ENCODE measurements around the gene ENTREP1.

ENTREP1 gene

GRCh38 chr9:69319324-69320025 lies 5.5 kb upstream of the ENTREP1 start:
- no peak for DNase-seq

GRCh38 chr9:69322256-69322655 lies 2.8 kb upstream of the ENTREP1 start:
- no peak for DNase-seq

- no peak for DNase-seq
These were observed 1.2 kb upstream of the ENTREP1 start for GRCh38 chr9:69323861-69324260.

DNA sequence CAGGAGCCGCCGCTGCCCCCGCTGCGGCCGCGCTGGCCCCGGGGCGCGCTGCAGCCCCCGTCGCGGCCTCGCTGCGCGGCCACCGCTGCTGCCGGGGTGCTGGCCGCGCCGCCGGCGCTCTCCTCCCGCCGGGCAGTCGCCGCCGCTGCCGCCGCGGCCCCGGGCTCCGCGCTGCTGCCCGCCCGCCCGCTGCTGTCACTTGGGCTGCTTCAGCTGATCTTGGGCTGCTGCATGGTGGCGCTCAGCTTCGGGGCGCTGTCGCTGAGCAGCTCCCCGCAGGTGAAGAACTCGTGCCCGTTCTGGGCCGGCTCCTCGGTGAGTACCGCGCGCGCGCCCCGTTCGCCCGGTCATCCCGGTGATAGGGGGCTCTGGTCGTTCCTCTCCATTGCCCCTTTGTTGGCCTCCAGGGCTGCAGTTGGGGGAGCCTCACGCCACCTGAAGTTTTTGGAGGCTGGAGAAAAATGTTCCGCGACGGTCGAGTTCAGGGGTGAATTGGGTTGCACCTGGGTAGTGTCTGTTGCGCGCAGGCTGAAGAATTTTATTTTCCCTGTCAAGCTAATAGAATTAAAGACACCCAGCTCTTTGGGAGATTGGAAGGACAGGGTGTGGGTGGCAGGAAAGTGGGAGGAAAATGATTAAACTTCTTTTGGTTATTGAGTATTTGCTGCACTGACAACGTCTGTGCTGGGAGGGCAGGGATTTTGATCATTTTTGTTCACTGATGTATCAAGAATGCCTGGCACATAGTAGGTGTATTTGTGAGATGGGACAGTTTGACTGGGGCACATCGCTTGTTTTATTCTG lies 596 bp downstream of the ENTREP1 start:
- no peak for DNase-seq

- no peak for DNase-seq
These were observed 1.2 kb downstream of the ENTREP1 start for GRCh38 chr9:69326261-69326660.

DNA sequence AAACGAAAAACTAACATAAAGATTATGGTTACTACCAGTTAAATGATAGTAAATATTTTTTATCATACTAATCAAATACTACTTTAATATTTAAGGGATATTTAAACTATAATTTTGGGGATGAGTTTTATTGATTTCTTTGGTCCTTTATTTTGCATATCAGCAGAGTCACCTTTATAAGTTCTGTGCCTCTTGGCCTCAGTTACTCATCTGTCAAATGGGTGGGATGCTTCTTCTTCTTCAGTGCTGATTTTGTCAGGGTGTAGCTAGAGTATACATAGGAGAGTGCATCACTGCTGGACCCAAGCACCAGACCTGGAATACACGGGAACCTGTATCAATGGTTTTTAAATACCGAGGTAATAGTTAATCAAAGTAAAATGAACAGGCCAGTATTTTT lies 5.6 kb downstream of the ENTREP1 start:
- DNase-seq, result no peak

GRCh38 chr9:69331444-69331843 lies 6.4 kb downstream of the ENTREP1 start:
- DNase-seq, result no peak

GRCh38 chr9:69332067-69332685 lies 7.2 kb downstream of the ENTREP1 start:
- no peak for DNase-seq

- DNase-seq, result no peak
These were observed 8.7 kb downstream of the ENTREP1 start for GRCh38 chr9:69333716-69334115.

DNA sequence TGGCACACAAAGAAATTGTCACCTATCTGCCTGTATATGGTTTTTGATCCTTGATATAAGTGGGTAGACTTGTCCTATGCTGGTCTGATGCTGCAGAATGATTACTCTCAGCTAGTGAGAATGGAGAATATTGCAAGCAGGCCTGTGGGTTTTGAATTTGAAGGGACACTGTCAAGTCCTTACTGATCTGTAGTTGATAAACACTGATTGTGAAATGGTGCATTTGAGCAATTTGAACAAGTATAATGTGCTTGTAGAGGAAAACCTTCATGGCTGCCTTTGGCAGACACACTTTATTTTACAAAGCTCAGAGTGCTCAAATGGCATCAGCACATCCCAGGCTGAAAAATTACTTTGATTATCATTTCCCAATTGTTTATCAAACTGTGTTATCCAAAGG lies 9.3 kb downstream of the ENTREP1 start:
- no peak for DNase-seq

- DNase-seq, result no peak
These were observed 14.6 kb downstream of the ENTREP1 start for GRCh38 chr9:69339620-69340019.

DNA sequence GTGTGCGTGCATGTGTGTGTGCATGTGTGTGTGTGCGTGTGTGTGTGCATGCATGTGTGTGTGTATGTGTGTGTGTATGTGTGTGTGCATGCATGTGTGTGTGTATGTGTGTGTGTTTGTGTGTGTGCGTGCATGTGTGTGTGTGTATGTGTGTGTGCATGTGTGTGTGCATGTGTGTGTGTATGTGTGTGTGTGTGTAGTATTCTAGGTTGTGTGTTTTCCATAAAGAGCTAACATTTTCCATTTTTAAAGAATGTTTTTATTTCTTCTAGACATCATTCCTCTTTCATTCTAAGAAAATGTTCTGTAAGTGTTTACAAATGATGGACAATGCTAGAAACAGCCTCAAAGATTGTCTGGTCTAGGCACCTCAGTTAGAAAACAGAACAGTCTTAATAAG lies 15.6 kb downstream of the ENTREP1 start:
- no peak for DNase-seq

- no peak for DNase-seq
These were observed 17.8 kb downstream of the ENTREP1 start for GRCh38 chr9:69342769-69343168.

DNA sequence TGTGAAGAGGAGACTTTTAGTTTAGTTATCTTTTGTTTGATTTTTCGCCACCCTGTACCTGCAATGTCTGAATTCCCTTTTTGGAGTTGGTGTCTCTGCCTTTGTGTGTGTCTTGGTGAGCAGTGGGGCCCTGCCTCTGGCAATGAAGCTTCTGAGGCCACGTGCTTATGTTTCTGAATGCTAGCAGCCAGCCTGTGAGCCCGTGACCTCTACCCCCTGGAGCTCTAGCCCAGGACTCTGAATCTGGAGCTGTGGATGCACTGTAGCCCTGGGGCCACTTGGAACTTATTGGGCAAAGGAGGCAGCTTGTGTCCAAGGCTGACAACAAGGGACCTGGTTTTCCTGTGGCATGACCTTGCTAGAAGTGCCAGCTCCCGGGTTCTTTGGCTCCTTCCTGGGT lies 19.4 kb downstream of the ENTREP1 start:
- DNase-seq, result no peak

GRCh38 chr9:69346596-69347390 lies 21.8 kb downstream of the ENTREP1 start:
- no peak for DNase-seq

DNA sequence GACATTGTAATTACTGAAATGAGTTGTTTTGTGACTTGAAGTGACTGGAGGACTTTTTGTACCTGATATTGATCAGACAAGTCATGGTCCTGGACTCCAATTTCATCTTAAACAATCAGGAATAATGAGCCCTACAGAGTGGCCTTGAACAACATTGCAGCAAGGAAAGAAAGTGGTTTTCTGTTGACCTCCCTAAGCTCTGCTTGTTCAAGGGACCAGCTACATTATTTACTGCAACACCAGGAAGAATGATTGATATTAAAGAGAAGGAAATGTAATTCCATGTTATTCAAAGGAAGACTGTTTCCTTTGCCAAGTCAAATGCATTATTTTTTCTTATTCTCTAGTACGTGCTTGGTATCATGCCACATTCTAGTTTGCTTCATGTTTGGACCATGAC lies 22.6 kb downstream of the ENTREP1 start:
- no peak for DNase-seq

- no peak for DNase-seq
These were observed 26.2 kb downstream of the ENTREP1 start for GRCh38 chr9:69351227-69351626.

GRCh38 chr9:69355232-69355631 lies 30.2 kb downstream of the ENTREP1 start:
- DNase-seq, result no peak

DNA sequence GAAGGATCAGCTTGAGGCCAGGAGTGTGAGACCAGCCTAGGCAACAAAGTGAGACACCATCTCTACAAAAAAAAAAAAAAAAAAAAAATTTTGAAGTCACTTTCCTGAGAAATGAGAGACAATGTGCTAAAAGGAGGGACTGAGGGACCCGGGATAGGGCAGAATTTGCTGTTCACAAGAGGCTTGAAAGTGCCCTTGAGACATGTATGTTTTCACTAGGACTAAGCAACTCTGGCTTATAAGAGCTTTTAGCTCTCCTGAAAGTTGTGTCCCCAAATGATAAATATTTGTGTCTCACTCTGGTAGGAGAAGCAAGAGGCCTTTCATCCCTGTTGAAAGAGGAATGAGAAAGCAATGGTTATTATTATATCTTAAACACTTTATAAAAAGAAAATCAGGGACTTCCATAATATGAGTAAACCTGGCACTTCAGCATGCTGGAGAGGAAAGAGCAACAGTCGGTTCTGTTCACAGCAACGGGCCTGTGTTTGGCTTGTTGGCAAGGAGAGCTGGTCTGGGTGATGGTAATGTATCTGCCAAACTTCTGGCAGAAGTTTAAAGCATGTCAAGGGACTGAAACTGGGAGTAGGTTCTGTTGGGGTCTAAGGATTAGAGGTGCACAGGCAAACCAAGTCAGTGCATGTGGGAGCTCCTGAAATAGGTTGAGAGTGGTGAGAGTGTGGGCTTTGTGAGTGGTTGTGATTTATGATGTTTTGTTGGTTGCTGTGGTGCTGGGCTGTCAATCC lies 32.2 kb downstream of the ENTREP1 start:
- no peak for DNase-seq

DNA sequence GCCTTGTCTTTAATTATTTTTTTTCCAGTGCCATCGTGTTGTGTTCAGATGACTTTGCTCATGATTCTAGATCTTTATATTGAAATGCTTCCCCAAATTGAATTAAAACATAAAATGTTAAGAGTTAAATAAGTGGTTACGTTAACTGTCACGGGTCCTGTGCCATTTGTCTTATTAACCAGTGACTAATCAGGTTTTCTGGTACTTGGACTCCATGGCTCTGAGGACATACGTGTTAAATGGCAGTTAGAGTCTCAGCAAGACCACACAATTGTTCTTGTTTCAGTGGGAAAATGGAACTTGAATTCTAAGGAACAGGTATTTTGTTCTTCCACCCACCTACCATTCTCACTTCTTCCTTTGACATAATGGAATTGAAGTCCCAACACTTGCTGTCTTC lies 32.8 kb downstream of the ENTREP1 start:
- no peak for DNase-seq

DNA sequence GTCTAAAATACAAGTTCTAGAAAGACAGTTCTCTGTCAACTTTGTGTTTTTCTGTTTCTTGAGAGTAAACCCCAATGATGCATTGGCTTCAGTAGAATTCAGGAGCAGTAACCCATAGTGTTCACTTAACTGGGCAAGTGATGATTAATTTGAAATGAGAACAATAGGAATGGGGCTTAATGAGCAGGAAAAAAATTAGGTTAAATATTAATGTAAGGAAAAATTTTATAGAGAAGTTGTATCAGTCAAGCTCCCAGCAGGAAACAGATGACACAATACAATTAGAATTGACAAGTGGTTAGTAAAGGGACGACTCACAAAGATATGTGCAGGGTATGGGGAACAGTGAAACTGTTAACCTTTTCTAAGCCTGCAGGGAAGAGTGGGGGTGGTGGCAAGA lies 38.2 kb downstream of the ENTREP1 start:
- no peak for DNase-seq

GRCh38 chr9:69364510-69365150 lies 39.6 kb downstream of the ENTREP1 start:
- no peak for DNase-seq

All from right hindlimb (tissue), 1 donor.